ENCODE data around the gene KCNK3.

Gene KCNK3

GRCh38 chr2:26697425-26697824 lies 4.9 kb downstream of the KCNK3 start:
- no peak for DNase-seq (ENCODE audit: low read depth)
- no peak overlapping the region for H3K4me3 ChIP-seq (ENCODE audit: low read depth, low read length)
- no peak for TF ChIP-seq CTCF (IDR thresholded peaks at IDR 0.05; ENCODE audit: control insufficient read depth, extremely low read depth, insufficient read depth)

DNA sequence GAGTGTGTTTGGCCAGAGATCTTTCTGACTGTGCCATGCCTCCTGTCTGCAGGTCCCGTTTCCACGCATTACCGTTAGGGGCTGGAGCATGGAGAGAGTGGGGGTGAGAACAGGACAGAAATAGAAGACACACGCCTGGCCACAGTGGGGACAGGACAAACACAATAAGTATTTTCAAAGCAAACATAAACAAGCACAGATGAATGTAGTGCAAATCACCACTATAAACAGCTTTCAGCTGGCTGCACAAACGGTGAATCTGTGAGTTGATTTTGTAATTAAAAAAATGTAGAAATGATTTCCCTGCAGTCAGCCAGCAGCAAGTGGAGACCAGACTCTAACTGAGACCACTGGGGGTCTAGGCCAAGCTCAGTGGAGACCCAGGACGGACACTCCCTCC lies 6.8 kb downstream of the KCNK3 start:
- no peak overlapping the region for H3K4me3 ChIP-seq (ENCODE audit: low read depth, low read length)
- no peak for TF ChIP-seq CTCF (IDR thresholded peaks at IDR 0.05; ENCODE audit: control insufficient read depth, extremely low read depth, insufficient read depth)
- DNase-seq (ENCODE audit: low read depth): no peak

DNA sequence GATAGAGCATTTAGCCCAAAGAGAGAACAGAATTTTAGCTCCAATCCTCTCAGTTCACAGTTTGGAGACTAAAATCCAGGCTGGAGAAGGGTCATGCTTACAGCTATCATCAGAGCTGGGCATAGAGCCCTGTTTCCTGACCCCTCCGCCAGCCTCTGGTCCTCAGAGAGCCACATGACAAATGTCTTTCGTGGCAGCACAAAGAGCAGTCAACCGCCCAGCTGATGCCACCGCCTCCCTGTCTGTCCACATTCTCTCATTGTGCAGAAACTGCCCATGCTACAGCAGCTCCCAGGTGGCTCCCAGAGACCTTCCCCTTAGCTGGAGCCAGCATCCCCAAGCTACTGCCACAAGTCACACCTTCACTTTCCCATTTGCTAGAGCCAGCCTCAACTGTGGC lies 7.6 kb downstream of the KCNK3 start:
- no peak overlapping the region for H3K4me3 ChIP-seq (ENCODE audit: low read depth, low read length)
- TF ChIP-seq CTCF (IDR thresholded peaks at IDR 0.05; ENCODE audit: control insufficient read depth, extremely low read depth, insufficient read depth): no peak
- DNase-seq (ENCODE audit: low read depth): no peak

- no peak for TF ChIP-seq CTCF (IDR thresholded peaks at IDR 0.05; ENCODE audit: control insufficient read depth, extremely low read depth, insufficient read depth)
- no peak for DNase-seq (ENCODE audit: low read depth)
- no peak overlapping the region for H3K4me3 ChIP-seq (ENCODE audit: low read depth, low read length)
Measured at GRCh38 chr2:26701596-26701995, 9.1 kb downstream of the KCNK3 start.

DNA sequence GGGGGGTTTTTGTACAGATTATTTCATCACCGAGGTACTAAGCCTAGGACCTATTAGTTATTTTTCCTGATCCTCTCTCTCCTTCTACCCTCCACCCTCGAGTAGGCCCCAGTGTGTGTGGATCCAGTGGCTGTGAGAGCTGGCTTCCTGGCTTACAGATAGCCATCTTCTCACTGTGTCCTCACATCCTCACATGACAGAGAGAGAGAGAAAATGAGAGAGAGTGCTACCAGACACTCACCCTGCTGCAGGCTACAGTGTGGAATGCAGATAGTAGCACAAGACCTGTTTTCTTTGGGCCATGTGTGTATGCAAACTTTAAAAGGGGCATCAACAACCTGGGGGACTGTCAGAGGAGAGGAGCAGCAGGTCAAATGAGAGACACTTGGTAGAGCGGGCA lies 9.5 kb downstream of the KCNK3 start:
- DNase-seq (ENCODE audit: low read depth): no peak
- H3K4me3 ChIP-seq (ENCODE audit: low read depth, low read length): no peak overlapping the region
- TF ChIP-seq CTCF (IDR thresholded peaks at IDR 0.05; ENCODE audit: control insufficient read depth, extremely low read depth, insufficient read depth): no peak

- no peak for TF ChIP-seq CTCF (IDR thresholded peaks at IDR 0.05; ENCODE audit: control insufficient read depth, extremely low read depth, insufficient read depth)
- no peak for DNase-seq (ENCODE audit: low read depth)
- no peak overlapping the region for H3K4me3 ChIP-seq (ENCODE audit: low read depth, low read length)
Measured at GRCh38 chr2:26704441-26704977, 12.0 kb downstream of the KCNK3 start.

GRCh38 chr2:26705126-26705525 lies 12.6 kb downstream of the KCNK3 start:
- TF ChIP-seq CTCF (IDR thresholded peaks at IDR 0.05; ENCODE audit: control insufficient read depth, extremely low read depth, insufficient read depth): no peak
- no peak overlapping the region for H3K4me3 ChIP-seq (ENCODE audit: low read depth, low read length)
- DNase-seq (ENCODE audit: low read depth): no peak
